T-cell (primary cell): Measurements from ENCODE around the gene PRICKLE2. TPM values are rescaled to one million over a fixed set of nuclear protein-coding genes. Genes with fewer than 3 reads are reported as not detected.

Source experiments
- ATAC-seq, 4 experiments: fragments of 200-7000 bp in 3 of 4; fragments of 150-1000 bp in 1 of 4; cut with Tn5 transposase; replicated peaks in 1 of 4; 1 replicate in 3 of 4; 2 replicates in 1 of 4; pipeline ENCODE4 v1.10.0; 2021; ENCODE audit warnings: moderate library complexity in 3 of 4, mild to moderate bottlenecking in 2 of 4, moderate number of reproducible peaks in 1 of 4
- CTCF ChIA-PET, 2 donors: fragments of 300-600 bp; sonication (Branson Sonifier 250); formaldehyde crosslinking; loops; one replicate each; lab custom pipeline; 2022; ENCODE audit warnings: antibody characterized with exemption in 2 of 2; lab: Charles Lee
- POLR2A ChIA-PET, 2 donors: fragments of 300-600 bp; sonication (Branson Sonifier 250); formaldehyde crosslinking; loops; one replicate each; lab custom pipeline; 2022; ENCODE audit warnings: antibody characterized with exemption in 2 of 2; lab: Charles Lee
- DNase-seq, 35 experiments: peaks; one replicate each; pipeline versions ENCODE4 v3.0.0 to v3.0.0-alpha.2; 2013 to 2023
- H3K27ac ChIP-seq: one replicate; pipeline ENCODE4 v1.5.1; 2013; ENCODE audit warnings: low read length
- H3K27me3 ChIP-seq, 2 experiments: replicated peaks in 1 of 2; 1 replicate in 1 of 2; 2 replicates in 1 of 2; pipeline versions ENCODE4 v1.6.1 to v1.7.0; 2013; ENCODE audit warnings: low read length in 1 of 2, mixed read lengths in 1 of 2; ENCODE audit not compliant: control insufficient read depth in 2 of 2, insufficient read depth in 2 of 2; ENCODE audit errors: extremely low read depth in 1 of 2
- H3K36me3 ChIP-seq, 2 donors: 1 replicate in 1 of 2; 2 replicates in 1 of 2; pipeline versions ENCODE4 v1.6.1 to v1.7.0; 2013; ENCODE audit warnings: low read length in 1 of 2; ENCODE audit not compliant: control insufficient read depth in 2 of 2, insufficient read depth in 1 of 2; ENCODE audit errors: extremely low read depth in 1 of 2
- H3K4me1 ChIP-seq, 2 experiments: 1 replicate in 1 of 2; 2 replicates in 1 of 2; pipeline versions ENCODE4 v1.6.1 to v1.7.0; 2013; ENCODE audit warnings: low read length in 2 of 2, mixed read lengths in 1 of 2; ENCODE audit not compliant: insufficient read depth in 2 of 2, control insufficient read depth in 1 of 2; ENCODE audit errors: extremely low read depth in 1 of 2
- H3K4me3 ChIP-seq, 2 donors: 1 replicate in 1 of 2; 2 replicates in 1 of 2; pipeline versions ENCODE4 v1.5.1 to v1.7.0; 2013; ENCODE audit warnings: mild to moderate bottlenecking in 2 of 2, low read length in 1 of 2, moderate library complexity in 1 of 2; ENCODE audit not compliant: control insufficient read depth in 1 of 2; ENCODE audit errors: extremely low read depth in 1 of 2
- H3K9me3 ChIP-seq: 2 replicates; pipeline ENCODE4 v1.7.0; 2013
- H3K27ac Mint-ChIP-seq, 2 donors: one replicate each; pipeline ENCODE4 v1.8.0; 2020 to 2021; ENCODE audit warnings: mild to moderate bottlenecking in 2 of 2, mixed read lengths in 2 of 2
- H3K27me3 Mint-ChIP-seq, 2 donors: one replicate each; pipeline ENCODE4 v1.8.0; 2021 to 2022; ENCODE audit warnings: mixed read lengths in 2 of 2
- H3K36me3 Mint-ChIP-seq: one replicate; pipeline ENCODE4 v1.8.0; 2021; ENCODE audit warnings: mixed read lengths
- H3K4me1 Mint-ChIP-seq, 3 donors: one replicate each; pipeline ENCODE4 v1.8.0; 2020 to 2022; ENCODE audit warnings: mixed read lengths in 3 of 3, mild to moderate bottlenecking in 1 of 3
- H3K4me3 Mint-ChIP-seq, 3 donors: one replicate each; pipeline ENCODE4 v1.8.0; 2020 to 2022; ENCODE audit warnings: mild to moderate bottlenecking in 3 of 3, mixed read lengths in 3 of 3, moderate library complexity in 3 of 3
- H3K9me3 Mint-ChIP-seq, 3 donors: one replicate each; pipeline ENCODE4 v1.8.0; 2020 to 2022; ENCODE audit warnings: mixed read lengths in 3 of 3
- WGBS: methylation state at CpG from one replicate; pipeline ENCODE4 v1.1.5; 2013; ENCODE audit warnings: missing lambda C conversion rate; ENCODE audit not compliant: insufficient coverage; 5-methylcytosine and 5-hydroxymethylcytosine counted together
- total RNA-seq, 35 experiments: library from RNA in 6 of 35; stranded (reverse) in 6 of 35; fragments of 120-200 nt in 1 of 35; gene quantifications; one replicate each; pipeline versions ENCODE4 v1.2.1 to v1.2.4 and lab custom pipeline; 2013 to 2026

The PRICKLE2 gene
- total RNA-seq, 5 donors from 2014 or later (not counting 1 experiment from before 2014, with no cell fraction given): 0.06 to 0.13 (median 0.09) TPM; not detected in 2

DNA sequence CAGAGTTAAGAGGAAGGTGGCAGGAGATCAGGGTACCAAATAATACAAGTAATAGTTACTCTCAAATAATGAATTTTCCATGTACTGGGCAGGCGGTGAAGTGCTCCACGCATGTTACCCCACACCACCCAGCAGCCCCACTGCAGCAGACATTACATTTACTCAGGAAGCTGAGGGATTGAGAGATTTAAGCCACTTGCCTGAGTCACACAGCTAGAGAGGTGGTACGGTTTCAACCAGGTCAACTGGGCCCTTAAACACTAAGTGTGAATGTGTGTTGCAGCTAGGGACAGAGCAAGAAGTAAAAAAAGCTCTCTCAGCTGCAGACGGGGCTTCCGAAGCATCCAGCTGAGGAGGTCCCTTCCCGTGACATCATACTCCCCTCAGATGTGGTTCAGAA lies 91.3 kb downstream of the PRICKLE2 start:
- no peak overlapping the region for H3K4me3 Mint-ChIP-seq
- 100% methylated on average over 3 of the region's 6 CpGs for WGBS
- Histone ChIP-seq H3K36me3 (no peaks in the 10 kb centered on the region), H3K4me1 (no peaks in the 10 kb centered on the region), H3K4me3 (no peak overlapping the region), H3K9me3 (no peaks in the 10 kb centered on the region), H3K27me3 (peaks cover 0 to 4% of the 10 kb centered on the region in 2 experiments), H3K27ac (no peak overlapping the region)
- H3K9me3 Mint-ChIP-seq: no peaks in the 10 kb centered on the region
- ChIA-PET POLR2A (no interaction called here), CTCF (no interaction called here)
- H3K27me3 Mint-ChIP-seq: peaks cover 0 to 9% of the 10 kb centered on the region in 2 donors
- no peak overlapping the region for H3K27ac Mint-ChIP-seq
- no peak for DNase-seq
- ATAC-seq: no peak
- no peaks in the 10 kb centered on the region for H3K4me1 Mint-ChIP-seq
- H3K36me3 Mint-ChIP-seq: no peaks in the 10 kb centered on the region

DNA sequence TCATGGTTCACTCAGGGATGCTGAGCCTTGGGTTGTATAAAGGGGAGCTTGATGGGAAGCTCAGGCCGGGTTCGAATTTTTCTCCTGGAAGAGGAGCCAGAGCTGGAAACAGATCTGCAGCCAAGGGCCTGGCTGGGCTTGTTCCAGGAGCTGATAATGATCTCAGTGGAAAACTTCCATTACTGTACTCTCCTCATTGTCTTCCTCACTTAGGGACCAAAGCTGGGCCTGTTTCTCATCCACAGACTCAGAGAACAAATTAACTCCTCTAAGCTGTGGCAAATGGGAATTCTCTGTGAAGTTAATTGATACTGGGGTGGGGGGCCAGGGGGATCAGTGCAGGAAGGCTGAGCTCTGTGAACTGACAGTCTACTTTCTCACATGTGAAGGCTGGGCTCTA lies 92.0 kb downstream of the PRICKLE2 start:
- Histone ChIP-seq H3K27me3 (peaks cover 0 to 7% of the 10 kb centered on the region in 2 experiments), H3K9me3 (no peaks in the 10 kb centered on the region), H3K36me3 (no peaks in the 10 kb centered on the region), H3K4me1 (no peaks in the 10 kb centered on the region), H3K4me3 (no peak overlapping the region), H3K27ac (no peak overlapping the region)
- Mint-ChIP-seq H3K4me1 (no peaks in the 10 kb centered on the region), H3K9me3 (no peaks in the 10 kb centered on the region), H3K27me3 (peaks cover 0 to 9% of the 10 kb centered on the region in 2 donors), H3K27ac (no peak overlapping the region), H3K4me3 (no peak overlapping the region), H3K36me3 (no peaks in the 10 kb centered on the region)
- no peak for ATAC-seq
- no peak for DNase-seq
- WGBS: 40% methylated on average over 2 of the region's 2 CpGs
- CTCF ChIA-PET: no interaction called here
- POLR2A ChIA-PET: no interaction called here

DNA sequence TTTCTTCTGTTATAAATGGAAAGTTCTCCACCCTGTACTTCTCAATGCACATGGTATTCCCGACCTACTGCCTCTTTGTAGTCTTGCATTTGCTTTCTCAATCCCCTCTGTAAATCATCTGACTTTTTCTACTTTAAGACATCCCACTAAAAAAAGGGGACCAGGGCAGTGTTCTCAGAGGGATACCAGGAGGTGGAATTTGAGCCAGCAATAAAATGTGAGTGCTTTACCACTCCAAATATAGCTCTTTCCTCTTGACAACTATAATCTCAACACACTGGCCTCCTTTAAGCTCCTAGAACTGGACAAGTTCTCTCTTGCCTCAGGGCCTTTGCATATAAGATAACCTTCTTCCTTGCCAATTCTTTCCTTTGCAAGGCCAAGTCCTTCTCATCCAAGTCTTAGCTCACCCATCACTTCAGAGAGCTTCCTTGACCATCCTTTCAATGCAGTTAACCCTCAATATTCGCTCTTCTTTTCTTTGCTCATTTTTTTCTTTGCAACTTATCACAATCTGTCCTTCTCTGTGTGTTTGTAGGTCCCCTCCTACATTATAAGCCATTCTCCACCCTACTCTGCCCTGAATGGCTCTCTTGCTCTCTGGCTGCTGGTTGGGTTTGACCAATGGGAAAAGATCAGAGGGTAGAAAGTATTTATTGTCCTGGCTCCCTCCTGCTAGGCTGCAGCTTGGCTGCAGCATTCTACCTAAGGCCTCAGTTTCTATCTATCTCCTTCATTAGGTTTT lies 93.4 kb downstream of the PRICKLE2 start:
- peaks cover 0 to 8% of the 10 kb centered on the region in 2 experiments for H3K27me3 ChIP-seq
- H3K4me3 ChIP-seq: no peak overlapping the region
- H3K4me3 Mint-ChIP-seq: no peak overlapping the region
- no peaks in the 10 kb centered on the region for H3K9me3 Mint-ChIP-seq
- peaks cover 6 to 13% of the 10 kb centered on the region in 2 donors for H3K27me3 Mint-ChIP-seq
- CTCF ChIA-PET: no interaction called here
- ATAC-seq (no peak), DNase-seq (no peak)
- H3K27ac ChIP-seq: no peak overlapping the region
- H3K4me1 Mint-ChIP-seq: no peaks in the 10 kb centered on the region
- no peak overlapping the region for H3K27ac Mint-ChIP-seq
- H3K4me1 ChIP-seq: no peaks in the 10 kb centered on the region
- WGBS: no CpG with 5 or more reads among the region's 2 CpGs
- POLR2A ChIA-PET: no interaction called here
- H3K36me3 Mint-ChIP-seq: no peaks in the 10 kb centered on the region
- H3K36me3 ChIP-seq: no peaks in the 10 kb centered on the region
- no peaks in the 10 kb centered on the region for H3K9me3 ChIP-seq

DNA sequence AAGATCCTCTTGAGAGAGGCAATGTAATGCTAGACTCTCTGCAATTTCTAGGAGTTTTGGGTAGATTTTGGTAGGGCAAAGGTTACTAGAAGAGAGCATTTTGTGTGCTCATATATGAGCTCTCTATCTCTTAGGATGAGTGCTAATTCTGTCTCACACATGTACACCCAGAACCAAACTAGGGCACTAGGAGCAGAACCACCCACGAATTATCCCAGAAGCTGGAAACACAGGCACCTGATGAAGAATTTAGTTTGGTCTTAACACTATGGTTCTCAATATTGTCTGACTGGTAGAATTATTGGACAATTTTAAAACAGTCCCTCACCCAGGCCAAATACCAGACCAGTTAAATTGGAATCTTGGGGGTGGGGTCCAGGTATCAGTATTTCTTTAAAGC lies 94.8 kb downstream of the PRICKLE2 start:
- POLR2A ChIA-PET: no interaction called here
- whole genome bisulfite sequencing: no CpG with 5 or more reads among the region's 1 CpG
- no peak for ATAC-seq

GRCh38 chr3:64129581-64129980 lies 95.7 kb downstream of the PRICKLE2 start:
- H3K27me3 ChIP-seq: peaks cover 0 to 8% of the 10 kb centered on the region in 2 experiments
- H3K36me3 ChIP-seq: no peaks in the 10 kb centered on the region
- DNase-seq: no peak
- CTCF ChIA-PET: no interaction called here
- H3K4me1 ChIP-seq: no peaks in the 10 kb centered on the region
- no peaks in the 10 kb centered on the region for H3K4me1 Mint-ChIP-seq
- no peak for ATAC-seq
- no peaks in the 10 kb centered on the region for H3K9me3 ChIP-seq
- H3K4me3 ChIP-seq: no peak overlapping the region
- H3K27ac ChIP-seq: no peak overlapping the region
- WGBS: no CpG with 5 or more reads among the region's 2 CpGs
- H3K9me3 Mint-ChIP-seq: no peaks in the 10 kb centered on the region
- peaks cover 7 to 8% of the 10 kb centered on the region in 2 donors for H3K27me3 Mint-ChIP-seq
- POLR2A ChIA-PET: no interaction called here
- no peak overlapping the region for H3K27ac Mint-ChIP-seq
- H3K4me3 Mint-ChIP-seq: no peak overlapping the region
- H3K36me3 Mint-ChIP-seq: no peaks in the 10 kb centered on the region

More for the DNA sequence above, 94.8 kb downstream of the PRICKLE2 start:
- H3K4me1 ChIP-seq: no peaks in the 10 kb centered on the region
- H3K27me3 Mint-ChIP-seq: peaks cover 7 to 8% of the 10 kb centered on the region in 2 donors
- no peak overlapping the region for H3K4me3 ChIP-seq
- no peak overlapping the region for H3K27ac ChIP-seq
- DNase-seq: no peak
- peaks cover 0 to 8% of the 10 kb centered on the region in 2 experiments for H3K27me3 ChIP-seq
- CTCF ChIA-PET: no interaction called here
- no peak overlapping the region for H3K27ac Mint-ChIP-seq
- no peaks in the 10 kb centered on the region for H3K36me3 ChIP-seq
- no peaks in the 10 kb centered on the region for H3K4me1 Mint-ChIP-seq
- H3K36me3 Mint-ChIP-seq: no peaks in the 10 kb centered on the region
- no peak overlapping the region for H3K4me3 Mint-ChIP-seq
- H3K9me3 ChIP-seq: no peaks in the 10 kb centered on the region
- no peaks in the 10 kb centered on the region for H3K9me3 Mint-ChIP-seq

DNA sequence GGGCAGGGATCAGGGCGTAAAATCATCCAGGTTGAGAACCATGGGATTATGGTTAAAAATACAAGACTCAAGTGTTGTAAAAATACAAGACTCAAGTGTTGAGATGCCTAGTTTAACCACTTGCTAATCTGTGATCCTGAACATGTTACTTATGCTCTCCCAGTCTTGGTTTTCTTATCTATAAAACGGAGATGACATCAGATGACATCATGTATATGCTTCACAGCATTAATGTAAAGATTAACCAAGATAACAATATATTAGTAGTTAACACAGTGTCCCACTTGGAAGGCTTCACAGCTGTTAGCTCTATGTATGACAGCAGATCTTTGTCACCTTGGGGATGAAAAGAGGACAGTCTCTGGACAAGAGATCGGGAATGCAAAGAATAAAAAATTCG lies 96.2 kb downstream of the PRICKLE2 start:
- H3K9me3 Mint-ChIP-seq: no peaks in the 10 kb centered on the region

More for the DNA sequence above, 96.2 kb downstream of the PRICKLE2 start:
- no peaks in the 10 kb centered on the region for H3K4me1 Mint-ChIP-seq
- peaks cover 0 to 8% of the 10 kb centered on the region in 2 experiments for H3K27me3 ChIP-seq
- no peaks in the 10 kb centered on the region for H3K4me1 ChIP-seq
- ChIA-PET CTCF (no interaction called here), POLR2A (no interaction called here)
- no peak overlapping the region for H3K27ac Mint-ChIP-seq
- no peak overlapping the region for H3K4me3 ChIP-seq
- peaks cover 7 to 8% of the 10 kb centered on the region in 2 donors for H3K27me3 Mint-ChIP-seq
- H3K27ac ChIP-seq: no peak overlapping the region
- ATAC-seq (no peak), DNase-seq (no peak)
- no peaks in the 10 kb centered on the region for H3K36me3 Mint-ChIP-seq
- 47% methylated on average over 2 of the region's 4 CpGs for WGBS
- no peaks in the 10 kb centered on the region for H3K36me3 ChIP-seq
- no peak overlapping the region for H3K4me3 Mint-ChIP-seq
- no peaks in the 10 kb centered on the region for H3K9me3 ChIP-seq
